KG1 (cell line): ENCODE data around the gene UNC119B.
"Not testable (repeated sequence)": the region's sequence is repeated elsewhere in the genome, so short reads cannot be mapped to it uniquely, and the experiment has no call there.

Experiments used
- DNase-seq: peaks from one replicate; lab custom pipeline; 2025; lab: John Stamatoyannopoulos, UW

UNC119B gene

GRCh38 chr12:120710031-120710804, at the start of gene UNC119B:
Gene UNC119B, plus strand, starts transcription at chr12:120710458. Its CDS starts 17 bp downstream, at chr12:120710475.
- peak; percentile 16 for DNase-seq

- no peak for DNase-seq
Measured at GRCh38 chr12:120661432-120661831, 48.8 kb upstream of the UNC119B start.

GRCh38 chr12:120662879-120663278, 47.4 kb upstream of the UNC119B start:
- DNase-seq = no peak

DNA sequence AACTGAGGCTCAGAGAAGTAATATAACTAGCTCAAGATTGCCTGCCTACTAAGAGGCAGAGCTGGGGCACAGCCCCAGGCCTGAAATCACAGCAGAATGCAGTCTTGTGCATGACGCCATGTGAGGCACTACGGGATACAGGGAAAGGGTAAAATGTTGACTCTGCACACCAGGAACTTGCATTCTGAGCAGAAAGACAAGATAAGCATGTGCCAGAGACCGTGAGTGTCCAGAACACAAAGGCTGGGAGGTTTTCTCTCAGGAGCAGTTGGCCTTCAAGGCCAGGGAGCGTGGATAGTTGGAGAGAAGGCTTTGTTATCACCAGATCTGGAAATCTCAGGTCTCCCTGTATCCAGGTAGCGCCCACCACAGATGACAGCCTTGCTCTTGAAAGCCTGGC, 46.5 kb upstream of the UNC119B start:
- DNase-seq = no peak

- DNase-seq = no peak
Measured at GRCh38 chr12:120666571-120667390, 43.5 kb upstream of the UNC119B start.

GRCh38 chr12:120668091-120668867, 42.0 kb upstream of the UNC119B start:
- no peak for DNase-seq

- no peak for DNase-seq
Measured at GRCh38 chr12:120668868-120669840, 41.1 kb upstream of the UNC119B start.

GRCh38 chr12:120670237-120670636, 40.0 kb upstream of the UNC119B start:
- not testable (repeated sequence) for DNase-seq

DNA sequence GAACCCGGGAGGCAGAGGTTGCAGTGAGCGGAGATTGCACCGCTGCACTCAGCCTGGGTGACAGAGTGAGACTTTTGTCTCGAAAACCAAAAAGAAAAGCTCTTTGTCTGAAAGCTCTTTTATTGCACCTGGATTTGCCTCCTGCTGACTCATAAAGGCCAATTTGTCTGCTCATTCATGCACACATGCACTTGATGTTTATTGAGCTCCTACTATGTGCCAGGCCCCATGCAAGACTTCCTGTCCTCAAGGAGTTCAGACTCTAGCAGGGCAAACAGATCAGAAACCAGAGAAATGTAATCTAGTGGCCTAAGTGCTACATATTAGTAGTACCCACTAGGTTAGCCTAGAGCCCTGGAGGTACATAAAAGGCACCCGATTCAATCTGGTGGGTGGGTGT, 39.6 kb upstream of the UNC119B start:
- no peak for DNase-seq

GRCh38 chr12:120674097-120674636, 36.1 kb upstream of the UNC119B start:
- DNase-seq = no peak

GRCh38 chr12:120677765-120678473, 32.3 kb upstream of the UNC119B start:
- no peak for DNase-seq

GRCh38 chr12:120678572-120678971, 31.7 kb upstream of the UNC119B start:
- no peak for DNase-seq

DNA sequence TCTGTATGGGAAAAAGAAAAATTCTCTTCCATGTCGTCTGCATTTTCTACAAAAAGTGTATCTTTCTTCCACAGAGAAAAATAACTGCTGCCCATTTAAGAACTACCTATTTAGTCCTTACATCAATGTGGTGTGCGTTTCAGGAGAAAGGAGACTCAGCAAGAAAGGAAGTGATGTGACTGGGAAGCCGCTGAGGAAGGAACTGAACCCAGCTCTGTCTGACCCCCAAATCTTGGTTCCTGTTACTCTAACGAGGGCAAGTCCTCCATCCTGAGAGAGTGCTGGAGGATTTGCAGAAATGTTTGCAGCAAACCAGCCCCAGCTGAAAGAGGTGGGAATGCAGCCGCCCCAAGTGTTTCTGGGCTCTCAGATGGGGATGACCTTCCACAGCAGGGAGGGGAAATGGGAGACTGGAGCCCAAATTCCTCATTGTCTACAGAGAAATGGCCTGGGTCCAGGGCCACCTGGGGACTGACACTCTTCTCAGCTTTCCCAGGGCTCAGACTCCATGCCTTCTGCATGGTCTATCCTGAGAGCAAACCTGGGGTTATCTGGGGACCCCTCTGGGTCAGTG, 30.0 kb upstream of the UNC119B start:
- DNase-seq = no peak

GRCh38 chr12:120684523-120684932, 25.7 kb upstream of the UNC119B start:
- no peak for DNase-seq

- DNase-seq = no peak
Measured at GRCh38 chr12:120685522-120685921, 24.7 kb upstream of the UNC119B start.

GRCh38 chr12:120686151-120686689, 24.0 kb upstream of the UNC119B start:
- peak; percentile 100 for DNase-seq

DNA sequence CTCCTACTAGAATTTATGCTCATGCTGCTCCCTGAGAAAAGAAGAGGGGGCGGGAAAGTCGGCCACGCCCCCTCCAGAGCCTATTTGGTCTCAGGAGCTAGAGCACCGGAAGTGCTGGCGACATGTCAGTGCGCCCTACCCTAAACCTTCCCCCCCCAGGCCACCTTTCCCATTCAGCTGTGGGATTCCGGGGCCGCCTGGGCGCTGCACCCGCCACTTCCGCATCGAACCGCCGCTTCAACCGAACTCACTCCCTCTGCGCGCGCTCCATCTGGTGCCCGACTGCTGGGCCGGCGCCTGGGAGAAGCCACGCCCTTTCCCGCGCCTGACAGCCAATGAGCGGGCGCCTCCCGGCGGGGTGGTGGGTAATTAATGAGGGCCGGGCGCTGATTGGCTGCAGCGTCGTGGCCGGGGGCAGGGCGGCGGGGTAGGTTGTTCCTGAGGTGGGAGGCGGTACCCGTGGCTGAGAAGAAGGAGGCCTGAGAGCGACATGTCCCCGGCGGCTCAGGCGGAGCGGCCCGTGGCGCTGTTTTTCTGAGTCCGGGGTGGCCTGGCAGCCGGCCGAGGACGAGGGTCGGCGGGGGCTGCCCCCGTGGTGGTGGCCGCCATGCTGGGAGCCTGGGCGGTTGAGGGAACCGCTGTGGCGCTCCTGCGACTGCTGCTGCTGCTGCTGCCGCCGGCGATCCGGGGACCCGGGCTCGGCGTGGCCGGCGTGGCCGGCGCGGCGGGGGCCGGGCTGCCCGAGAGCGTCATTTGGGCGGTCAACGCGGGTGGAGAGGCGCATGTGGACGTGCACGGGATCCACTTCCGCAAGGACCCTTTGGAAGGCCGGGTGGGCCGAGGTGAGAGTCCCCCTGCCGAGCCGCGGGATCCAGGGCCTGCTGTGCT, 23.3 kb upstream of the UNC119B start, which contains the start of gene MLEC:
Gene MLEC, plus strand, starts transcription at position 460 of the 888 bp plus-strand sequence. Its CDS starts 148 bp downstream, at position 608.
- DNase-seq = peak; percentile 100

GRCh38 chr12:120687578-120688289, 22.5 kb upstream of the UNC119B start:
- no peak for DNase-seq
